ENCODE measurements around the gene TNS3. TPM values are rescaled to one million over a fixed set of nuclear protein-coding genes. Genes with fewer than 3 reads are reported as not detected.

The TNS3 gene
- total and polyA plus RNA-seq, 2 donors (not counting 3 experiments of a cell fraction or from before 2014, with no cell fraction given): 10.4 to 45.1 TPM

DNA sequence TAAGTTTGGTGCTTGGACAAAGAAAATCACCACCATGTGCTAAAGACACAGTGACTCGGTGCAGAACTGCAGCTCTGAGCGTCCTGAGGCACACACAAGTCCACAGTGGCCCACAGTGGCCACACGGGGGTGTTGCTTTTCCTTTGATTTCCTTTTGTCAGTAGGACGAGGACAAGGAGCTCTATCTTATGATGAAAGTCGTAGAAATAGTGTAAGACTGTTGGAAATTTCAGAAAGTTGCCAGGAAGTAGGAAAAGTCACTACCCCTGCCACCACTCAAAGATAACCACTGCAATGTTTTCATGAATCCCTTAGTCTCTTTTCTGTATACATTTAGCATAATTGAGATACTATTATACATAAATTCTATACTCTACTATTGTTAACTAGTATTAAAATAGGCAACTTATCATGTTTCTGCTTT, 146.0 kb downstream of the TNS3 start:
- dilution Hi-C loops (cut with MboI; ENCODE audit: extremely low pct_ligation_motif_present, low sequenced_read_pairs): no loop called here
- Histone ChIP-seq H3K27me3 (ENCODE audit: control insufficient read depth in 2 of 2, insufficient read depth in 2 of 2, low read length in 2 of 2) (no peaks in the 10 kb centered on the region), H3K36me3 (ENCODE audit: control insufficient read depth in 2 of 2, extremely low read depth in 1 of 2, insufficient read depth in 2 of 2, low read length in 2 of 2) (peaks cover 0 to 2% of the 10 kb centered on the region in 2 experiments), H4K20me1 (replicated peaks; ENCODE audit: control insufficient read depth, extremely low read depth, insufficient read depth, low read length) (no peaks in the 10 kb centered on the region), H3K27ac (ENCODE audit: insufficient read depth, low read depth, low read length) (no peak overlapping the region), H3K79me2 (ENCODE audit: control insufficient read depth, insufficient read depth, low read length) (no peaks in the 10 kb centered on the region), H3K9me3 (replicated peaks; ENCODE audit: control insufficient read depth, insufficient read depth, low read length) (no peaks in the 10 kb centered on the region), H3K9ac (replicated peaks; ENCODE audit: extremely low read depth, insufficient read depth, low read length) (no peak overlapping the region), H3K4me3 (replicated peaks in 1 of 3; ENCODE audit: insufficient read depth in 1 of 3, low read depth in 1 of 3, low read length in 3 of 3) (no peak overlapping the region), H3K9me1 (replicated peaks; ENCODE audit: control insufficient read depth, extremely low read depth, insufficient read depth, low read length) (no peaks in the 10 kb centered on the region), H2AFZ (ENCODE audit: low read depth, low read length) (no peak overlapping the region), H3K4me1 (ENCODE audit: control insufficient read depth, extremely low read depth, insufficient read depth, low read length) (no peaks in the 10 kb centered on the region), H3K4me2 (ENCODE audit: insufficient read depth, low read length) (no peak overlapping the region)
- DNase-seq (ENCODE audit: low read depth, low spot score): peak; percentile 68
- ChIA-PET POLR2A (interaction anchor here (1.0 to 1.1 kb wide), 2 partner anchors 17 to 170 kb away, joined by 3 read pairs; no protein-coding TSS in a partner anchor), CTCF (interaction anchor here (0.5 to 4.7 kb wide), 68 partner anchors 8 to 719 kb away, joined by 3 to 101 read pairs (median 4); partner anchors contain the start of gene TNS3)
- FAIRE-seq: peak; percentile 83
- BruUV-seq (replicated peaks): no TSS peak
- intact Hi-C loops (cut with micrococcal nuclease): loop anchor here (1.0 to 2.0 kb wide), 3 partner anchors 145 to 383 kb away; no protein-coding TSS in a partner anchor
- TF ChIP-seq FOS (IDR thresholded peaks at IDR 0.05; ENCODE audit: borderline replicate concordance, insufficient read depth, low read length): no peak
- TF ChIP-seq, protein P1, sequence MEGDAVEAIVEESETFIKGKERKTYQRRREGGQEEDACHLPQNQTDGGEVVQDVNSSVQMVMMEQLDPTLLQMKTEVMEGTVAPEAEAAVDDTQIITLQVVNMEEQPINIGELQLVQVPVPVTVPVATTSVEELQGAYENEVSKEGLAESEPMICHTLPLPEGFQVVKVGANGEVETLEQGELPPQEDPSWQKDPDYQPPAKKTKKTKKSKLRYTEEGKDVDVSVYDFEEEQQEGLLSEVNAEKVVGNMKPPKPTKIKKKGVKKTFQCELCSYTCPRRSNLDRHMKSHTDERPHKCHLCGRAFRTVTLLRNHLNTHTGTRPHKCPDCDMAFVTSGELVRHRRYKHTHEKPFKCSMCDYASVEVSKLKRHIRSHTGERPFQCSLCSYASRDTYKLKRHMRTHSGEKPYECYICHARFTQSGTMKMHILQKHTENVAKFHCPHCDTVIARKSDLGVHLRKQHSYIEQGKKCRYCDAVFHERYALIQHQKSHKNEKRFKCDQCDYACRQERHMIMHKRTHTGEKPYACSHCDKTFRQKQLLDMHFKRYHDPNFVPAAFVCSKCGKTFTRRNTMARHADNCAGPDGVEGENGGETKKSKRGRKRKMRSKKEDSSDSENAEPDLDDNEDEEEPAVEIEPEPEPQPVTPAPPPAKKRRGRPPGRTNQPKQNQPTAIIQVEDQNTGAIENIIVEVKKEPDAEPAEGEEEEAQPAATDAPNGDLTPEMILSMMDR (IDR thresholded peaks at IDR 0.05; ENCODE audit: extremely low read depth in 1 of 2, insufficient read depth in 1 of 2, low read depth in 1 of 2, low read length in 2 of 2): peak; percentile 78 to 82

DNA sequence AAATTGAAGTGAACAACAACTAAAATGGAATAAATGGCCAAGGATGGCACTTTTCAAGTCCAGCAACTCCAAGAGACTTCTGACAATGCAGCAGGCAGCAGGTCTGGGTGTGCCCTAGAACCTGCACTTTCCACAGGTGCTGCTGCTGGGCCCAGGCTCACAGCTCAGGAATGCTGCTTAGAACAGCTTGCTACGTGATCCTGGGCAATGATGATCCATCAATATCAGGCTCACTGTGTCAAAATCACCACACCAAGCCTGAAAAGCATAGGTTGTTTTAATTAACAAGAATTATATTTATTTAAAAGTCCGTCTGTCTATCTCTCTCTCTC, 148.4 kb downstream of the TNS3 start:
- intact Hi-C loops (cut with micrococcal nuclease) (no loop called here), dilution Hi-C loops (cut with MboI; ENCODE audit: extremely low pct_ligation_motif_present, low sequenced_read_pairs) (no loop called here)
- Histone ChIP-seq H2AFZ (ENCODE audit: low read depth, low read length) (no peak overlapping the region), H3K4me3 (replicated peaks in 1 of 3; ENCODE audit: insufficient read depth in 1 of 3, low read depth in 1 of 3, low read length in 3 of 3) (no peak overlapping the region), H3K27me3 (ENCODE audit: control insufficient read depth in 2 of 2, insufficient read depth in 2 of 2, low read length in 2 of 2) (no peaks in the 10 kb centered on the region), H3K9ac (replicated peaks; ENCODE audit: extremely low read depth, insufficient read depth, low read length) (no peak overlapping the region), H4K20me1 (replicated peaks; ENCODE audit: control insufficient read depth, extremely low read depth, insufficient read depth, low read length) (no peaks in the 10 kb centered on the region), H3K4me2 (ENCODE audit: insufficient read depth, low read length) (no peak overlapping the region), H3K36me3 (ENCODE audit: control insufficient read depth in 2 of 2, extremely low read depth in 1 of 2, insufficient read depth in 2 of 2, low read length in 2 of 2) (no peaks in the 10 kb centered on the region), H3K9me3 (replicated peaks; ENCODE audit: control insufficient read depth, insufficient read depth, low read length) (no peaks in the 10 kb centered on the region), H3K9me1 (replicated peaks; ENCODE audit: control insufficient read depth, extremely low read depth, insufficient read depth, low read length) (no peaks in the 10 kb centered on the region), H3K79me2 (ENCODE audit: control insufficient read depth, insufficient read depth, low read length) (no peaks in the 10 kb centered on the region), H3K27ac (ENCODE audit: insufficient read depth, low read depth, low read length) (no peak overlapping the region), H3K4me1 (ENCODE audit: control insufficient read depth, extremely low read depth, insufficient read depth, low read length) (peaks cover 6% of the 10 kb centered on the region)
- DNase-seq (ENCODE audit: low read depth, low spot score) (no peak), FAIRE-seq (no peak)
- BruUV-seq (replicated peaks): no TSS peak
- TF ChIP-seq JUN (IDR thresholded peaks at IDR 0.05; ENCODE audit: borderline replicate concordance, insufficient read depth, insufficient read length, low read depth) (no peak), POLR2AphosphoS5 (IDR thresholded peaks at IDR 0.05; ENCODE audit: insufficient read depth, low read depth, low read length) (no peak), MYC (IDR thresholded peaks at IDR 0.05; ENCODE audit: low read depth, low read length) (no peak), FOS (IDR thresholded peaks at IDR 0.05; ENCODE audit: borderline replicate concordance, insufficient read depth, low read length) (no peak), GATA2 (IDR thresholded peaks at IDR 0.05; ENCODE audit: insufficient read depth, insufficient read length, low read depth, low read length) (no peak), POLR2A (IDR thresholded peaks at IDR 0.05; ENCODE audit: low read depth, low read length) (no peak), EZH2 (IDR thresholded peaks at IDR 0.05; ENCODE audit: borderline replicate concordance, low read depth, low read length, severe bottlenecking) (no peak)
- TF ChIP-seq, protein P2, sequence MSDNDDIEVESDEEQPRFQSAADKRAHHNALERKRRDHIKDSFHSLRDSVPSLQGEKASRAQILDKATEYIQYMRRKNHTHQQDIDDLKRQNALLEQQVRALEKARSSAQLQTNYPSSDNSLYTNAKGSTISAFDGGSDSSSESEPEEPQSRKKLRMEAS (IDR thresholded peaks at IDR 0.05; ENCODE audit: insufficient read depth, insufficient read length): no peak
- TF ChIP-seq, protein P1 (IDR thresholded peaks at IDR 0.05; ENCODE audit: extremely low read depth in 1 of 2, insufficient read depth in 1 of 2, low read depth in 1 of 2, low read length in 2 of 2): no peak
- ChIA-PET CTCF (interaction anchor here (1.2 to 4.7 kb wide), 3 partner anchors 50 to 386 kb away, joined by 3 to 101 read pairs (median 87); no protein-coding TSS in a partner anchor), POLR2A (no interaction called here)

Measured in endothelial cell of umbilical vein (primary cell).